GM21381 (cell line): ENCODE data around the gene MECP2.
"Not testable (repeated sequence)": the region's sequence is repeated elsewhere in the genome, so short reads cannot be mapped to it uniquely, and the experiment has no call there.

Experiments
- ATAC-seq: cut with Tn5 transposase; IDR thresholded peaks from one replicate; pipeline ENCODE4 v1.9.1; 2021; ENCODE audit warnings: mild to moderate bottlenecking, moderate library complexity; ENCODE audit not compliant: unreplicated experiment

MECP2 gene

DNA sequence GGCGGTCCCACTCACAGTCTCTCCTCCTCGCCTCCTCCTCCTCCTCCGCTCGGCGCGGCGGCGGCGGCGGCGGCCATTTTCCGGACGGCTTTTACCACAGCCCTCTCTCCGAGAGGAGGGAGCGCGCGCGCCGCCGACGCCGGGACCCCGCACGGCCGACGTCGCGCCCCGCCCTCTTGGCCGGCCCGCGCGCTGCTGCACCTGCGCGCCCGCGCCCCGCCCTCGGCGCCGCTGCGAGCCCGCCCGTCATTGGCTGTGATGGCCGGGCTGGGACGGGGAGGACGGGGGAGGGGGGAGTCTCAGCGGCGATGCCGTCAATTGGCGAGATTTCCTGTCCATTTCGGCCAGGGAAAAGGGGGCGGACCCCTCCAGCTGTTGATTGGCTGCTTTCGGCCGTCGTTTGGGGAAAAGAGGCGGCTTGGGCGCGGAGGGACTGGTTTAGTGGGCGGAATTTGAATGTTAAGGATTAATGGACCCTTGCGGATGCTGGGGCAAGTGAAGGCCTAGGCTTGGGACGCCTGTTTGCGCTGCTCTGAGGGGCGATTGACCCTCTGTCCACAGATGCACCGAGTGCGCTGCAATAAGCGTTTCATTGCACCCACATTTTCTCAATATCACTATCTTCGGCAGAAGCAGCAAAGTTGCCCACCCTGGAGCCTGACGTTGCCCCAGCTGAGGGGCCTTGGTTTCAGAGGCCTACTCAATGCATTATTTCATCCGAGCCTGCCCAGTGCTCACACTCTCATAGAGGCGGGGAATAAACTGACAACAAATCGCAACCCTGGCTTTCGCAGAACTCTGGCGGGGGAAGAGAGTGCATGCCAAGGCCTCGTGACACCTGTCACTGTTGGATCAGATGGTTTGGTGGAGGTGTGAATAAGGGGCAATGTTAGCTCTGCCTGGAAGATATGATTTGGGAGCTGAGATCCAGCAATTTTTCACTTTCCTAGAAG, at the start of gene MECP2:
Gene MECP2 (minus strand): TSS at position 129 of the 953 bp plus-strand sequence.
- ATAC-seq: peak; percentile 87

DNA sequence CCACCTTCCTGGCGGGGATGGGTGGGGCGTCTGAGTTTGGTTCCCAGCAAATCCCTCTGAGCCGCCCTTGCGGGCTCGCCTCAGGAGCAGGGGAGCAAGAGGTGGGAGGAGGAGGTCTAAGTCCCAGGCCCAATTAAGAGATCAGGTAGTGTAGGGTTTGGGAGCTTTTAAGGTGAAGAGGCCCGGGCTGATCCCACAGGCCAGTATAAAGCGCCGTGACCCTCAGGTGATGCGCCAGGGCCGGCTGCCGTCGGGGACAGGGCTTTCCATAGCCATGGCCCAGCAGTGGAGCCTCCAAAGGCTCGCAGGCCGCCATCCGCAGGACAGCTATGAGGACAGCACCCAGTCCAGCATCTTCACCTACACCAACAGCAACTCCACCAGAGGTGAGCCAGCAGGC, 46.5 kb upstream of the MECP2 start, which contains the start of gene OPN1LW:
Gene OPN1LW (plus strand): TSS at position 234 of the 400 bp plus-strand sequence. CDS start 41 bp downstream, at position 275.
- ATAC-seq: not testable (repeated sequence)

DNA sequence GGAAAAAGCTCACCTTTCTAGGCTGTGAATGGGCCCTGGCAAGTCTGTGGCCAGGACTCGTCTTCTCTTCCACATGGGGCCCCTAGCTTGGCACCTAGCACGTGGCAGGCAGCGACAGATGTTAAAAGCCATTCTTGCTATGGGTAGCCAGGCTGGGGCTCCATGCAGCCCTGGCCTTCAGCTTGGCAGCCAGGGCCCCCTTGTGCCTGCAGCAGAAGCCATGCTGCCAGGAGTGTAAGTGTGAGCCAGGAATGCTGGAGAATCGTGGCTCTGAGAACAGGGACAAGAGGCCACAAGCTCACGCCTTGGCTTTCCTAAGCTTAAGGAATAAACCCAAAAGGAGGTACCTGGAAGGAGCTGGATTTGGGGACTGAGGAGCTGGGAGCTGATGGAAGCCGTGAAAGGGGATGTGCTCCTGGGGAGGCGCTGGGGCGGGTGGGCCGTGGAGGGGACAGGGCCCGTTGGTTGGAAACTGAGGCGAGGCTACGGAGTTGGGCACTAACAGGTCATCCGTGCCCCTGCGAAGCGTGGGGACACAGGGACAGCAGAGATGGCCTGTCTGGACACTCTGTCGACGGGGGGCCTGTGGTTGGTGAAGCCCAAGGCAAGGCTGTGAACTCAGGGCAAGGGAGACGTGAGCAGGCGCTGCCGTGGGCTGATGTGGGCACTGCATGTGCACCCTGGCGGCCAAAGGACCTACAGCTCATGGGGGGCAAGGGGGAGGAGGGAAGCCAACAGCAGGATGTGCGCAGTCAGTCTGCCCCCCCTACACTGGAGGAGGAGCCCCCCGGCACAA, 45.6 kb upstream of the MECP2 start:
- no peak for ATAC-seq

DNA sequence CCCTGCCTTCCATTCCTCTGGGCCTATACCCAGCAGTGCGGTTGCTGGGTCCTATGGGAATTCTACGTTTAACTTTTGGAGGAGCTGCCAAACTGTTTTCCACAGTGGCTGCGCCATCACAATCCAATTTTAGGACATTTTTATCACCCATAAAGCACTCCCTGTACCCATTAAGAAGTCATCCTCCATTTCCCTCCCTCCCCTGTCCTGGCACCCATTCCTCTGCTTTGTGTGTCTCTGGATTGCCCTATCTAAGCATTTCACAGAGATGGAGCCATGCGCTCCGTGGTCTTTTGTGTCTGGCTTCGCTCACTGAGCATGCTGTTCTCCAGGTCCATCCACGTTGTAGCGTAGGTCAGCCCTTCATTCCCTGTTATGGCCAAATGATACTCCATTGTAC, 44.9 kb upstream of the MECP2 start:
- no peak for ATAC-seq

DNA sequence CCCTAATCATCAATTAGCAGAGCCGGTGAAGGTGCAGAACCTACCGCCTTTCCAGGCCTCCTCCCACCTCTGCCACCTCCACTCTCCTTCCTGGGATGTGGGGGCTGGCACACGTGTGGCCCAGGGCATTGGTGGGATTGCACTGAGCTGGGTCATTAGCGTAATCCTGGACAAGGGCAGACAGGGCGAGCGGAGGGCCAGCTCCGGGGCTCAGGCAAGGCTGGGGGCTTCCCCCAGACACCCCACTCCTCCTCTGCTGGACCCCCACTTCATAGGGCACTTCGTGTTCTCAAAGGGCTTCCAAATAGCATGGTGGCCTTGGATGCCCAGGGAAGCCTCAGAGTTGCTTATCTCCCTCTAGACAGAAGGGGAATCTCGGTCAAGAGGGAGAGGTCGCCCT, 43.2 kb upstream of the MECP2 start:
- no peak for ATAC-seq

DNA sequence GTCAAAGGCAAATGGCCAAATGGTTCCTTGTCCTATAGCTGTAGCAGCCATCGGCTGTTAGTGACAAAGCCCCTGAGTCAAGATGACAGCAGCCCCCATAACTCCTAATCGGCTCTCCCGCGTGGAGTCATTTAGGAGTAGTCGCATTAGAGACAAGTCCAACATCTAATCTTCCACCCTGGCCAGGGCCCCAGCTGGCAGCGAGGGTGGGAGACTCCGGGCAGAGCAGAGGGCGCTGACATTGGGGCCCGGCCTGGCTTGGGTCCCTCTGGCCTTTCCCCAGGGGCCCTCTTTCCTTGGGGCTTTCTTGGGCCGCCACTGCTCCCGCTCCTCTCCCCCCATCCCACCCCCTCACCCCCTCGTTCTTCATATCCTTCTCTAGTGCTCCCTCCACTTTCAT, 42.7 kb upstream of the MECP2 start:
- ATAC-seq: no peak

DNA sequence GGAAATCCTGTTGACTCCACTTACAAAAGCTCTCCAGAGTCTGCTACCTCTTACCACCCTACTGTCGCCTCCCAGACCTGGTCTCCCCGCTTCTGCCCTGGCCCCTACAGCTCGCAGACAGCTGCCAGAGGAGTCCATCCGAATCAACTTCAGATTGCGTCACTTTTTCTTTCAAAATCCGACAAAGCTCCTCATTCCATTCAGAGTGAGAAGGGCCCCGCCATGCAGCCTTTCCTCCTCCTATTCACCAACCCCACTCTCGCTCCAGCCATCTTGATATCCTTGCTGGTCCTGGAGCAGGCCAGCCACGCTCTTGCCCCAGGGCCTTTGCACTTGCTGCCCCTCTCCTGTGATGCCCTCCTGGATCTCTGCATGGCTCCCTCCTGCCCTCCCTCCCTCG, 41.3 kb upstream of the MECP2 start:
- no peak for ATAC-seq

DNA sequence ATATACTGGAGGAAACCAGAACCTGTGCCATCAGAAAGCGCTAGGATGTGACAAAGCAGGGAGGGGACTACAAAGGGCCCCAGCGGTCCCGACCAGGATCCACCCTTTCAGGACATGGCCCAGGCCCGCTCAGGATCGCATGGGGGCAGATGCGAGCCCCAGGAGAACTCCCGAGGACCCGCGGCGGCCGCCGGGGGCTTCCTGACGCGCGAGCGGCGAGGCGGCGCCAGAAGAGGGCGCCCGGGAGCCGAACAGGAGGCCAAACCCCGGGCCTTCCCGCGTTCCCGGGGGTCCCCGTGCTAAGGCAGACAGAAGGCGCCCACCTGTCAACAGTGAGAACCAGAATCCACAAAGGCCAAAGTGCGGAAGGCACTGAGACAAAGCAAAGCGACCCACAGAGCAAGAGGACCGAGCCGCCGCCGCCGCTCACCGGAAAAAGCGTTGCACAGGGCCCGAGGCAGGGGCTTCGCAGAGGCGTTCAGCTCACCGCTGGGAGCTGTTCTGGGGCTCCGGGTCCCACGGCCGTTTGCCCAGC, 39.2 kb upstream of the MECP2 start:
- ATAC-seq: no peak

DNA sequence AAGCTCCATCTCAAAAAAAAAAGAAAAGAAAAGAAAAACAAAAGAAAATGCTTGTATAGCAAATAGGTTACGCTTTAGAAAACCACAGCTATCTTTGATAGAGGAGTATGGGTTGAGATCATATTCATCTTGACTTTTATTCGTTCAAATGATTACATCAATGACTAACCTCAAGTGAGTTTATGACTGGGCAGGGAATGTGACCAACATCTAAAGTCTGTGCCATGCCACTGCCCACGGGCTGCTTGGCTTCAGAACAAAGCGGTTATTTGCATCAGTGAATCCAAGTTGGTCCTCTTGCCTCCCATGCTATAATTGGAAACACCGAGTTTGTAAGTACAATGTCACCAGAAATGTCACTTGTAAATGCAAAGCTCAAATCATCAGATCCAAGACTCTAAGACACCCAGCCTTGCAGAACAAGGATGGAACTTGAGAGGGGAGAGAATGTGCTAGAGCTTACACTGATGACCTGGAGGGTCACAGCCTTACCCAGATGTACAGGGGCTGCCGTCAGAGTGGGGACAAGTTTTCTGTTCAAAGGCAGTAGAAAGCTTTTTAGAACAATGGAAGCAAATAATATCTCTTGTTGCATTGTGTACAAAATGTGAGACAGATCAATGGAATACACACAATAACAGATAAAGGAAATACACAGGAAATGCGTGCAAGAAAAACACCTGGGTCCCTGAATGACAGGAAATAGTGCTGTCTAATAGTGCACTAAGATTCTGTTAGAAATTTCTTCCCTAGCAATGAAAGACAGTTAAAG, 38.1 kb upstream of the MECP2 start:
- ATAC-seq: no peak

DNA sequence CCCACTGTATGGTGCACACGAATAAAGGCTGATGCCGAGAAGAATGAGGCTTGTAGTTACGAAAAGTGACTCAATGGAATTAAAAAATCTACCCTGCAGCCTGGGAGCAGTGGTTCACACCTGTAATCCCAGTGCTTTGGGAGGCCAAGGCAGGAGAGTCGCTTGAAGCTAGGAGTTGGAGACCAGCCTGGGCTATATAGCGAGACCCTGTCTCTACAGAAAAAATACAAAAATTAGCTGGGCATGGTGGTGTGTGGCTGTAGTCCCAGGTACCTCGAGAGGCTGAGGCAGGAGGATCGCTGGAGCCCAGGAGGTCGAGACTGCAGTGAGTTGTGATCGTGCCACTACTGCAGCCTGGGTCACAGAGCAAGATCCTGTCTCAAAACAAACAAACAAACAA, 34.8 kb upstream of the MECP2 start:
- ATAC-seq: no peak

DNA sequence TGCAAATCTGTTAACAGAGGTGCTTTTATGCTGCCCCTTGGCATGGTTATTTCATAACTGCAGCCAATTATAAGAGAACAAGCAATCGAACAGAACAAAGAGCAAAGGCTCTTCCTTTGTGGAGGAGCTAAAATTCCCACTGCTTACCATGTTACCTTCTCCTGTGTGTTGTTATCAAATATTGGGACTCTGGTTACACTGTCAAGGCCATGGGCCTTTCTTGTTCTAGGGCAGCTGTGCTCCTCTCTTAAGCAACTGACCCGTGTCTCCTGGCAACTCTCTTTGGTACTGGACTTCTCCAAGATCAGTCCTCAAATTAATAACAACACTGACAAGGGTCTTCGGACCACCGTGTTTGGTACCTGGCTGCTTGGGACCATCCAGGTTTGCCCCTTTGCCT, 34.4 kb upstream of the MECP2 start:
- ATAC-seq: no peak

DNA sequence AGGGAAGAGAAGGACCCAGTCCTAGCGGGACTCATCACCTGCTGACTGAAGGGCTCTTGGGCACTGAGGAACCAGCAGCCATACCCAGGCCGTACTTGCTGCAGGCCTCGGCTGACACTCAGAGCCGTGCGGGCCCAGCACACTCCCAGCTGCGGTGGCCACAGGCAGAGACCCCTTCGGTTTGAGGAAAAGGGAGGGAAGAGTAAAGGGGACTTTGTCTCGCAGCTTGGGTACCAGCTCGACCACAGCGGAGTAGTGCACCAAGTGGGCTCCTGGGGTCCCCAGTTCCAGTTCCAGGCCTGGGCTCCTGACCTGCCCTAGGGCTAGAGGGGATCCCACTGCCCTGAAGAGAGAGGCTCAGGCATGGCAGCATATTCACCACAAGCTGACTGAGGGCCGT, 28.6 kb upstream of the MECP2 start:
- ATAC-seq: no peak

DNA sequence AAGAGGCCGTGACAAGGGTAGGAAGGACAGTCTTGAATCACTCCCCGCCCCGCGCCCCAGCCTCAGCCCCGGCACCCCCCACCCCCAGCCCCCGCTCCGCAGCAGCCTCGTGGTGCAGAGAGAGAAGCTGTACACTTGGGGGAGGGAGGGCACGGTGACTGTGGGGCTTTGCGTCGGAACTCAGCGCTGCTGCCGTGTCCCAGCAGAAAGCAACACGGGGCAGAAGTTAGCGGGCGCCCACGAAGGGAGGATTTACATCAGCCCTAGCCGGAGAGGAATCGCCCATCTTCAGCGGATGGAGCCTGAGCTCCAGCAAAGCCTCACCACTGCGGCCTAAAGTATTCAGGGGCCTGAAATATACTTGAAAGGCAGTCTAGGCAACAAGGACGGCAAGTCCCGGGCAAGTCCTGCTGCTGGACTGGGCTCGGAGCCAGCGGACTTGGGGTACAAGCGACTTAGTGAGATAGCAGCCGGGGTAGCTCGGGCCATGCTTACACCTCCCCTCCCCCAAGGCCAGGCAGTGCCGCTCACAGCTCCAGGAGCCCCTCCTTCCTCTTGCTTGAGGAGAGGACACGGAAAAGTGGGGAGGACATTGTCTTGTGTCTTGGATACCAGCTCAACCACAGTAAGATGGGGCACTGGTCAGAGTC, 28.0 kb upstream of the MECP2 start:
- ATAC-seq: no peak

DNA sequence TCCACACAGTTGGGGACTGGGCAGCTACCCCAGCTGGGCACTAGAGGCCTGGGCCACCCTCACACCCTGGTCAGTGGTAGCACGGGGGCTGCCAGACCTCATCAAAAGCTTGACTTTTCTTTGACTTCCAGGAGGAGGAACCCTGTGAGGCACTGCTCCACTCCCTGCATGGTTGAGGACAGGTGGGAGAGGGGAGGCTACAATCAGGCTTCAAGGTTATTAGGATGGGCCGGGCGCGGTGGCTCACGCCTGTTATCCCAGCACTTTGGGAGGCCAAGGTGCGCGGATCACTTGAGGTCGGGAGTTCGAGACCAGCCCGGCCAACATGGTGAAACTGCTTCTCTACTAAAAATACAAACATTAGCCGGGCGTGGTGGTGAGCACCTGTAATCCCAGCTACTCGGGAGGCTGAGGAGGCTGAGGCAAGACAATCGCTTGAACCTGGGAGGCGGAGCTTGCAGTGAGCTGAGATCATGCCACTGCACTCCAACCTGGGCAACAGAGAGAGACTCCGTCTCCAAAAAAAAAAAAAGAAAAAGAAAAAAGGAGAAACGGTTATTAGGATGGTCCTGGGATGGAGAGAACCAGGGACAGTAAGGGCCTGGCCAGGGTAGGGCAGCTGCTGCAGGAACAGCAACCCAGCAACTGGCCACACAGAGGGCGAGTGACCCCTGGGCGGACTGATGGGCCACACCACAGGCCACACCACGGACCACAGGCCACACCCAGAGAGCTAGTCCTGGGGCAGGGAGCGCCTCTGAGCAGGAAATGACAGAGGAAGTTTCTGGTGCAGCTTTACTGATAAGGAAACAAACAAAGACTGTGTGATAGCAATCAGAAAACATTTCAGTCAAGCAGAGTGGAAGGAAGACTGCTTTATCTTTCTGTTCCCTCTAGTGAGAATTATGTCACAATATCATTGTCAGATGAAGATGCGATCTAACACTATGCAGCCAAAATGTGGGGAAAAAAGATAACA, 26.0 kb upstream of the MECP2 start:
- no peak for ATAC-seq

DNA sequence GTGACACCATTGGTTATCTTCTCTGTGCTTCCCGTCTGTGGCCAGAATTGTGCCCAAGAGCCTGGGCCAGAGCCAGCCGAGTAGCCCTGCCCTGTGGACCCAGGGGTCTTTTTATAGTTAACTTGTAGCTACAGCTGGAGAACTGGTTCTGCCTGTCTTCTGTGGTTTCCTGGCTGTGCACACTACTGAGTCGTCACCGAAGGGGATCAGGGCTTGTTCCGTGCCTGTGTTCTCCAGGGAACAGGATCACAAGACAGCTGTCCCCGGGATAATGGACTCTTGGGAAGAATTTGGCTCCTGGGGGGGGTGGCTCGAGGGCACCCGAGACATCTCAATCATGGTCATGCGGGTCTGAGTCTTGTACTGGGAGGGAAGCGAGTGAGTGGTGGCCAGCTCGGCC, 24.4 kb upstream of the MECP2 start:
- ATAC-seq: no peak

DNA sequence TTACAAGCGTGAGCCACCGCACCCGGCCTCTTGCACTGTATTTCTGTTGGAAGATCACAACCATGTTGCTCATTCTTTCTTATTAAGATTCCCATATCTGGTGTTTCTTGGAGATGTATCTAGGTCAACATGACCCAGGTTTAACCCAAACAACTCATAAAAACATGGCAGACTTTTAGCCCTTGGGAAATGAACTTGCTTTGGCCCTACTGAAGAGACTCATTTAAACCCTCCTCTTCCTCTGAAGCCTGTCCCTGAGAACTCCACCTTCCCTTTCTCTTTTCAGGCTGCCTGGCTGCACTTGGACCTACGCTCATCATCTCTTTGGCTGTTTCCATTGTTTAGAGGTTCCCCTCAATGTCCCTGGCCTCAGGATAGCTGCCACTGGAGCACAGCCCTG, 23.7 kb upstream of the MECP2 start:
- ATAC-seq: no peak

DNA sequence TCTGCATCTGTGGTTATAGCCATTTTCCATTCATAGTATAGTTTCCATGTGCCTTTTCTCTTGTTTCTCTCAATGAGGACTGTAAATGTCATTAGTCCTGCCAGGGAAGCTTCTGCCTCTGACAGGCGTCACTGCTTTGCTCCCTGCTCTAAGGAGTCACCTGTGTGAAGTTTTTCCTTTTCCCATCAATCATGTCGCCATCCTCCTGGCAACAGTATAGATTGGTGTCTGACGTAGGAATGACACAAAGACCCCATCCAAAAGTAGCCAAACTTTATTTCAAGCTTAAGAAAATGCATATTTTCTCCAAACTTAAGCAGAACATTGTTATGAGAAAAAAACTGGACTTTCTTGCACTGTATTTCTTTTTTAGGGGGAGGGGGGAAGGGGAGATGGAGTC, 23.1 kb upstream of the MECP2 start:
- no peak for ATAC-seq

DNA sequence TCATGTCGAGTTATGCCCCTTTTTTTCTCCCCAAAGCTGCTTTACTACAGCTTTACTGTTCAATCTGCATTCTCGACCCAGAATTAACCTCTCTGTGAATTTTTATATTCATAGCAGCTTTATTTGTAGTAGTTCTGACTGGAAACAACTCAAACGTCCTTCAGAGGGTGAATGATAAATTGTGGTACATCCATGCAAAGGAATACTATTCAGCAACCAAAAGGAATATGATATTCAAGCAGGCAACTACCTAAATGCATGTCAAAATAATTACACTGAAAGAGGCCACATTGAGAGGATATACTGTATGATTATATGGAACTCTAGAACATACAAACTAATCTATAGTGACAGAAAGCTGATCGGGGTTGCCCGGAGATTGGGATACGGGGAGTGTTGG, 20.0 kb upstream of the MECP2 start:
- no peak for ATAC-seq
